Pancreas (tissue), 10 donors: ENCODE results near the gene OR2AE1. TPM values are rescaled to one million over a fixed set of nuclear protein-coding genes. Genes with fewer than 3 reads are reported as not detected.

Experiments used
- ATAC-seq, 4 donors: fragments of 200-7000 bp; cut with Tn5 transposase; one replicate each; pipeline versions ENCODE4 v1.8.0 to v1.9.1; 2020; ENCODE audit warnings: mild to moderate bottlenecking in 4 of 4, moderate library complexity in 4 of 4
- DNase-seq, 6 donors: peaks; one replicate each; pipeline ENCODE4 v3.0.0-alpha.2; 2020
- FAIRE-seq: peaks from 2 replicates; lab custom pipeline; 2012; peaks lifted over from hg19 to GRCh38; lab: Jason Lieb, UNC
- H3K27ac ChIP-seq, 4 donors: fragments of 200-600 bp; sonication (generic); 1 replicate in 3 of 4; 2 replicates in 1 of 4; pipeline versions ENCODE4 v1.5.0 to v1.8.0; 2020
- H3K27me3 ChIP-seq, 4 donors: fragments of 200-600 bp; one replicate each; pipeline ENCODE4 v1.8.0; 2021
- H3K36me3 ChIP-seq, 3 donors: fragments of 200-600 bp; sonication (generic) in 1 of 3; one replicate each; pipeline versions ENCODE4 v1.5.0 to v1.8.0; 2020 to 2021
- H3K4me1 ChIP-seq, 3 donors: fragments of 200-600 bp; one replicate each; pipeline ENCODE4 v1.8.0; 2021
- H3K4me3 ChIP-seq, 4 donors: fragments of 200-600 bp; sonication (generic) in 2 of 4; one replicate each; pipeline versions ENCODE4 v1.5.0 to v1.8.0; 2020 to 2021
- H3K9me3 ChIP-seq, 4 donors: fragments of 200-600 bp; one replicate each; pipeline ENCODE4 v1.8.0; 2021
- WGBS, 2 donors: extraction: QIAGEN DNeasy Blood & Tissue Kit; methylation state at CpG; one replicate each; pipeline ENCODE4 v1.1.7; 2013; 5-methylcytosine and 5-hydroxymethylcytosine counted together
- intact Hi-C, 3 donors: fragments of 100-400 bp; cut with DNase I; formaldehyde crosslinking; loops; one replicate each; pipeline versions ENCODE4 v1.11.1 to v1.14.2; 2022
- polyA plus RNA-seq, 2 donors: library from polyadenylated mRNA; stranded (reverse); fragments of 200-250 nt; gene quantifications; one replicate each; pipeline ENCODE4 v1.2.3, GENCODE V29; 2013
- total RNA-seq, 6 donors: library from RNA; stranded (reverse); fragmentation: NEBNext Ultra II Directional in 4 of 6; extraction: Animal tissue kit (Norgen Biotek cat#: 25700) in 4 of 6; gene quantifications; one replicate each; pipeline versions ENCODE4 v1.2.1 to v1.2.4, GENCODE V29; 2021 to 2023
- TF ChIP-seq, protein P1 (sequence below), 4 donors: fragments of 200-600 bp; sonication (generic) in 3 of 4; IDR thresholded peaks; one replicate each; pipeline versions ENCODE4 v1.5.0 to v1.8.0; 2021; ENCODE audit warnings: antibody characterized with exemption in 4 of 4
- donor health status: healthy with polysubstance abuse.
- donor health status: DM: no; HTN: no; CAD: no; lungs with moderate emphysema.
- donor health status: DM: no; HTN: no; CAD: no.
- donor health status: control.
- donor health status: control.
- donor health status: Bipolar disorder and iron deficiency.
- donor health status: DM: yes; HTN: yes; CAD: no.
- donor health status: DM: no; HTN: no; CAD: no.
- donor health status: DM: no; HTN: no; CAD: no.
- donor health status: DM: yes; HTN: yes; CAD: no.

The OR2AE1 gene
- total and polyA plus RNA-seq, 8 donors = not detected

DNA sequence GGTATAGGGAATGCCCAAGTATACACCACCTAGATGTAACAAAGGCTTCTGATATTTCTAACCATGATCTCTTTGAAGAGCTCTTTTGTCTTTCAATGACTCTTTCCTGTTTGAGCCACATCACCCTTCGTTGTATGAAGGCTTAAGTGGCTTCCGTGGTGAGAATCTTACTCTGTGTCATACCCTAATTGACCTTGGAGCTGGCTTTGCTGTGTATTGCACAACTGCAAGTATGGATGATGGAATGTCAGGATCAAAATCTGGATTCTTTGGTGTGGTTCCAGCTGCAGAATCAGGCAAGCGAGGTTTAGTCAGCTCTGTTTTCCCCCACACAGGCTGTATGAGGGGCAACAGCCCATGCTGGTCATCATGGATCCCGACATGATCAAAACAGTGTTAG lies 33.0 kb downstream of the OR2AE1 start:
- intact Hi-C loops = no loop called here
- TF ChIP-seq, protein P1, sequence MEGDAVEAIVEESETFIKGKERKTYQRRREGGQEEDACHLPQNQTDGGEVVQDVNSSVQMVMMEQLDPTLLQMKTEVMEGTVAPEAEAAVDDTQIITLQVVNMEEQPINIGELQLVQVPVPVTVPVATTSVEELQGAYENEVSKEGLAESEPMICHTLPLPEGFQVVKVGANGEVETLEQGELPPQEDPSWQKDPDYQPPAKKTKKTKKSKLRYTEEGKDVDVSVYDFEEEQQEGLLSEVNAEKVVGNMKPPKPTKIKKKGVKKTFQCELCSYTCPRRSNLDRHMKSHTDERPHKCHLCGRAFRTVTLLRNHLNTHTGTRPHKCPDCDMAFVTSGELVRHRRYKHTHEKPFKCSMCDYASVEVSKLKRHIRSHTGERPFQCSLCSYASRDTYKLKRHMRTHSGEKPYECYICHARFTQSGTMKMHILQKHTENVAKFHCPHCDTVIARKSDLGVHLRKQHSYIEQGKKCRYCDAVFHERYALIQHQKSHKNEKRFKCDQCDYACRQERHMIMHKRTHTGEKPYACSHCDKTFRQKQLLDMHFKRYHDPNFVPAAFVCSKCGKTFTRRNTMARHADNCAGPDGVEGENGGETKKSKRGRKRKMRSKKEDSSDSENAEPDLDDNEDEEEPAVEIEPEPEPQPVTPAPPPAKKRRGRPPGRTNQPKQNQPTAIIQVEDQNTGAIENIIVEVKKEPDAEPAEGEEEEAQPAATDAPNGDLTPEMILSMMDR (IDR thresholded peaks at IDR 0.05) = no peak
- H3K4me3 ChIP-seq = no peak overlapping the region
- peaks cover 0 to 5% (median 0%) of the 10 kb centered on the region in 3 donors for H3K4me1 ChIP-seq
- 52 to 55% methylated on average over 4 of the region's 4 CpGs for WGBS, 2 donors
- no peak overlapping the region for H3K27ac ChIP-seq
- DNase-seq (no peak), FAIRE-seq (no peak), ATAC-seq (no peak)
- H3K9me3 ChIP-seq = no peaks in the 10 kb centered on the region
- no peaks in the 10 kb centered on the region for H3K36me3 ChIP-seq
- no peaks in the 10 kb centered on the region for H3K27me3 ChIP-seq

DNA sequence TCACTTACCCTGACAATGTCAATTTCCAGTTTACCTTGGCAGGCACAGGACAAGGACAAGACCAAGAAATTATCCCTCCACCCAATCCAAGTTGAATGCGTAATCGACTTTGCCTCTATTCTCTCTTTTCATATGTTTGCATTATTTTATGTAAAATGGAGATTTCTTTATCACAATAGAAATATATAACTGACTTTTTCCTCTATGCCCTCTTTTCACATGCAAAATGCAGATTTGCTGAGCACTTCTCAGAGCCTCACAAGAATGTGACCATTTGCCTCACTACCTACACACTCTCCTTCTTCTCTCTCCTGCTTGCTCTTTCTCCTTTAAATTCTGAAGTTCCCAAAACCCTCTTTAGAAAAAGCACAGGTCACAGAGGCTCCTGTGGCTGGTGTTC lies 33.9 kb downstream of the OR2AE1 start:
- Histone ChIP-seq H3K36me3 (no peaks in the 10 kb centered on the region), H3K4me3 (no peak overlapping the region), H3K4me1 (peaks cover 0 to 9% (median 0%) of the 10 kb centered on the region in 3 donors), H3K27me3 (no peaks in the 10 kb centered on the region), H3K9me3 (no peaks in the 10 kb centered on the region), H3K27ac (no peak overlapping the region)
- TF ChIP-seq, protein P1 (IDR thresholded peaks at IDR 0.05) = no peak
- DNase-seq (no peak), ATAC-seq (no peak), FAIRE-seq (no peak)
- 71 to 84% methylated on average over 2 of the region's 2 CpGs for WGBS, 2 donors
- intact Hi-C loops = no loop called here

DNA sequence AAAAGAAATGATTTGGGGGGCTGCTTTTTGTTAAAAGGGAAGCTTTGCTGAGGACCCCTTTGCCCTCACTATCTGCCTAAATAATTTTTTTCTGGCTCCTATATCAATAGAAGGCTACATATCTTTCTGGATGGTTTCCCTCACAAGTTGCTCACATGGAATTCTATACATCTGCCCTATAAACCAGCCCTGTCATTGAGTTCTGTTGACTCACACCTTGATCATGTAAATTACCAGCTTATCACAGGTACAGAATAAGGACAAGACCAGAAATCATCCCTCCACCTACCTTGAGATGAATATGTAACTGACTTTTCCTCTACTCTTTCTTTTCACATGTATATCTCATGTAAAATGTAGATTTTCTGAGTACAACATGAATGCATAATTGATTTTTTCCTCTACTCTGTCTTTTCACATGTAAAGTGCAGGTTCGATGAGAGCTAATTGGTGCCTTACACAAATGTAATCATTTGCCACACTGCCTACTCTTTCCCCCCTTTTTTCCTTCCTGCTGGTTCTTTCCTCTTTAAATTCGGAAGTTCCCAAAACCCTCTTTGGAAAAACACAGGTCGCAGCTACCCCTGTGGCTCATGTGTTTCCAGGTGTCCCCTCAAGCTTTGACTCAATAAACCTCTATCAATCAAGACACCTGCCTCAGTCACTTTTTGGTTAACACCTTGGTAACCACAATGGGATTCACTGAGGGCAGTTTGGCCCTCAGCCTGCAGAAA lies 36.5 kb downstream of the OR2AE1 start:
- Histone ChIP-seq H3K4me3 (no peak overlapping the region), H3K36me3 (no peaks in the 10 kb centered on the region), H3K27me3 (no peaks in the 10 kb centered on the region), H3K27ac (no peak overlapping the region), H3K9me3 (no peaks in the 10 kb centered on the region), H3K4me1 (peaks cover 0 to 17% (median 0%) of the 10 kb centered on the region in 3 donors)
- TF ChIP-seq, protein P1 (IDR thresholded peaks at IDR 0.05) = no peak
- DNase-seq (no peak), ATAC-seq (no peak), FAIRE-seq (no peak)
- intact Hi-C loops = no loop called here
- WGBS, 2 donors = 64 to 75% methylated on average over 3 of the region's 3 CpGs

DNA sequence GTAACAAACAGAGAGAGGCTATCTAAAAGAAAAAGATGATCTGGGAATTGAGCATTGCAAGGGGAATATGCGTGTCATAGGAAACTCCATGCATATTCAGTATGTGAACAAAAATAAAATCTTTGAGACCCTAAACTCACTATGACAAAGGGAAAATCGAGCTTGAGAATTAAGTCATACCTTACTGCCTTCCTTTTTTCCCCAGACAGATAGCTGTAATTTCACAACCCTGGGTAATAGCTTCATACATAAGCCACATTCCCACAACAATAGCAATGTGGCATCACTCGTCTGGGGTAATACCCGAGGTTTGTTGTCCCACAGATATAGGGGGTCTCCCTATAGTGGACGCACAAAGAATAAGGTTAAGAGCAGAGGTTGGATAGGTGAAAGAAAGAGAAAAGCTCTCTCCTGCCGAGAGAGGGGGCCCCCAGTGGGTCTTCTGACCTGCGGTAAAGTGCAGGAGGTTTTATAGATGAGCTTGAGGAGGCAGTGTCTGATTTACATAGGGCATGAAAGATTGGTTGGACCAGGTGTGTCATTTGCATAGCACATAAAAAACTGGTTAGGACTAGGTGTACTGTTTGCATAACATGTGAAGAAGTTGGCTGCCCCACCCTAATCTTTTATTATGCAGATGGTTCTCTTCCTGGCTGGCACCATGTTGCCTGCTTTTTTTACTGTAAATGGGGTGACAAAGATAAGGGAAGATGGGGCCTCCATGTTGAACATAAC lies 37.4 kb downstream of the OR2AE1 start:
- no peaks in the 10 kb centered on the region for H3K36me3 ChIP-seq
- TF ChIP-seq, protein P1 (IDR thresholded peaks at IDR 0.05) = no peak
- H3K27ac ChIP-seq = no peak overlapping the region

More for the DNA sequence above, 37.4 kb downstream of the OR2AE1 start:
- ATAC-seq = peak; percentile 67 to 89 (median 73)
- 31 to 38% methylated on average over 7 of the region's 7 CpGs for WGBS, 2 donors
- Histone ChIP-seq H3K4me3 (no peak overlapping the region), H3K4me1 (peaks cover 0 to 18% (median 0%) of the 10 kb centered on the region in 3 donors), H3K27me3 (no peaks in the 10 kb centered on the region), H3K9me3 (no peaks in the 10 kb centered on the region)
- no peak for FAIRE-seq
- DNase-seq = peak in 1 of 6 donors; percentile 34
- intact Hi-C loops = no loop called here
